Uterus (tissue), 2 donors: ENCODE measurements around the gene ACAP3.

ENCODE experiments used
- CTCF ChIP-seq, 4 experiments: fragments of 200-600 bp in 2 of 4; fragments of 450-650 bp in 2 of 4; sonication (generic) in 2 of 4; IDR thresholded peaks; one replicate each; pipeline ENCODE4 v1.5.1; 2016 to 2019; ENCODE audit warnings: antibody characterized with exemption in 4 of 4, mild to moderate bottlenecking in 2 of 4, moderate library complexity in 1 of 4
- POLR2A ChIP-seq, 2 donors: fragments of 450-650 bp; IDR thresholded peaks; one replicate each; pipeline ENCODE4 v1.6.1; 2016; ENCODE audit warnings: antibody characterized with exemption in 2 of 2, mild to moderate bottlenecking in 1 of 2, moderate library complexity in 1 of 2

GRCh38 chr1:1292442-1292779 lies 15.3 kb downstream of the ACAP3 start:
- TF ChIP-seq CTCF (IDR thresholded peaks at IDR 0.05) (no peak), POLR2A (IDR thresholded peaks at IDR 0.05) (no peak)
